Hepatocyte (in vitro differentiated cells): ENCODE measurements around the gene WDR46. TPM values are rescaled to one million over a fixed set of nuclear protein-coding genes. Genes with fewer than 3 reads are reported as not detected.

Source experiments
- DNase-seq: peaks from one replicate; pipeline ENCODE4 v3.0.0-alpha.2; 2016; ENCODE audit warnings: low spot score
- H2AFZ ChIP-seq: fragments of 200-600 bp; sonication (generic); 2 replicates; pipeline ENCODE4 v1.6.0; 2016; ENCODE audit warnings: antibody characterized with exemption, mild to moderate bottlenecking
- H3K27ac ChIP-seq: fragments of 200-600 bp; sonication (generic); 2 replicates; pipeline ENCODE4 v1.5.1; 2016; ENCODE audit warnings: mild to moderate bottlenecking
- H3K27me3 ChIP-seq: fragments of 200-600 bp; sonication (generic); 2 replicates; pipeline ENCODE4 v1.6.1; 2016
- H3K36me3 ChIP-seq: fragments of 200-600 bp; sonication (generic); replicated peaks from 2 replicates; pipeline ENCODE4 v1.5.1; 2016; ENCODE audit warnings: low read depth; ENCODE audit not compliant: insufficient read depth
- H3K4me1 ChIP-seq: fragments of 200-600 bp; sonication (generic); 2 replicates; pipeline ENCODE4 v1.5.1; 2016; ENCODE audit warnings: mild to moderate bottlenecking, moderate library complexity; ENCODE audit not compliant: insufficient read depth
- H3K4me2 ChIP-seq: fragments of 200-600 bp; sonication (generic); 2 replicates; pipeline ENCODE4 v1.6.0; 2016
- H3K4me3 ChIP-seq: fragments of 200-600 bp; sonication (generic); 2 replicates; pipeline ENCODE4 v1.5.1; 2016; ENCODE audit warnings: mild to moderate bottlenecking
- H3K79me2 ChIP-seq: fragments of 200-600 bp; sonication (generic); 2 replicates; pipeline ENCODE4 v1.6.0; 2017; ENCODE audit warnings: mild to moderate bottlenecking
- H3K9me2 ChIP-seq: fragments of 200-600 bp; sonication (generic); replicated peaks from 2 replicates; pipeline ENCODE4 v1.6.0; 2017; ENCODE audit warnings: mild to moderate bottlenecking; ENCODE audit not compliant: insufficient read depth
- H3K9me3 ChIP-seq: fragments of 200-600 bp; sonication (generic); 2 replicates; pipeline ENCODE4 v1.5.1; 2016; ENCODE audit warnings: low read depth, mild to moderate bottlenecking
- H4K20me1 ChIP-seq: fragments of 200-600 bp; sonication (generic); 2 replicates; pipeline ENCODE4 v1.6.0; 2016; ENCODE audit warnings: mild to moderate bottlenecking; ENCODE audit not compliant: insufficient read depth, poor library complexity, severe bottlenecking
- EZH2 ChIP-seq: fragments of 200-600 bp; sonication (generic); IDR thresholded peaks from 2 replicates; pipeline ENCODE4 v1.6.1; 2016; ENCODE audit warnings: antibody characterized with exemption, mild to moderate bottlenecking, borderline replicate concordance
- EZH2phosphoT487 ChIP-seq: fragments of 200-600 bp; sonication (generic); IDR thresholded peaks from one replicate; pipeline ENCODE4 v1.6.1; 2018; ENCODE audit warnings: antibody characterized with exemption, mild to moderate bottlenecking, low read depth, moderate library complexity; ENCODE audit not compliant: unreplicated experiment, severe bottlenecking
- WGBS: methylation state at CpG from one replicate; pipeline ENCODE4 v1.1.6; 2016; ENCODE audit warnings: low lambda C conversion rate; ENCODE audit errors: missing lambda C conversion rate; 5-methylcytosine and 5-hydroxymethylcytosine counted together
- polyA plus RNA-seq: library from polyadenylated mRNA; unstranded; fragments of >200 nt; fragmentation: Nextera tagmentation; extraction: Ambion mirVana; gene quantifications from 2 replicates; pipeline ENCODE4 v1.2.1, GENCODE V29; 2016
- total RNA-seq: library from RNA; depleted of rRNA; stranded (reverse); fragments of >200 nt; gene quantifications from 2 replicates; pipeline ENCODE4 v1.2.3, GENCODE V29; 2014
- TF ChIP-seq, protein P1 (sequence below): fragments of 200-600 bp; sonication (generic); IDR thresholded peaks from 2 replicates; pipeline ENCODE4 v1.5.1; 2016; ENCODE audit warnings: antibody characterized with exemption, mild to moderate bottlenecking; ENCODE audit not compliant: poor library complexity

Gene WDR46
- total and polyA plus RNA-seq, 2 experiments from 2014 or later: 51.1 to 84.2 TPM

DNA sequence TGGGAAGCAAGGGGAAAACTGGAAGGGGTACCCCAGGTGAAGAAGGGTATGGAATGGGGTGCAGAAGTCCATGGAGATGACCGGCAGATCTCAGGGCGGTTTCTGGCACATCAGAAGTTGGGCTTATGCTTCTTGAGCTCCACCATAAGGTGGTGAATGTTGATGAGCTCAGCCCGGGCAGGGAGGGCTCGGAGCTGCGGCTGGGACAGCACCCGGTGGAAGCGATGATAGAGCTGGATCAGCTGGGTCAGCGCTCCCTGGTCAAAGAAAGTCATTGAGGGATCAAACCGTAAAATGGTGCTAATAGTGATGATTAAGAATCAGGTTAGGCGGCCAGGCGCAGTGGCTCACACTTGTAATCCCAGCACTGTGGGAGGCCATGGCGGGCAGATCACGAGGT is 38.3 kb downstream of the WDR46 start:
- Histone ChIP-seq H3K4me3 (no peak overlapping the region), H3K27ac (no peak overlapping the region), H3K79me2 (no peaks in the 10 kb centered on the region), H3K9me2 (no peaks in the 10 kb centered on the region), H3K9me3 (no peaks in the 10 kb centered on the region), H2AFZ (no peak overlapping the region), H3K4me2 (no peak overlapping the region), H3K36me3 (no peaks in the 10 kb centered on the region), H4K20me1 (no peaks in the 10 kb centered on the region), H3K4me1 (peaks cover 5% of the 10 kb centered on the region), H3K27me3 (no peaks in the 10 kb centered on the region)
- WGBS: 97% methylated on average over 13 of the region's 13 CpGs
- TF ChIP-seq, protein P1, sequence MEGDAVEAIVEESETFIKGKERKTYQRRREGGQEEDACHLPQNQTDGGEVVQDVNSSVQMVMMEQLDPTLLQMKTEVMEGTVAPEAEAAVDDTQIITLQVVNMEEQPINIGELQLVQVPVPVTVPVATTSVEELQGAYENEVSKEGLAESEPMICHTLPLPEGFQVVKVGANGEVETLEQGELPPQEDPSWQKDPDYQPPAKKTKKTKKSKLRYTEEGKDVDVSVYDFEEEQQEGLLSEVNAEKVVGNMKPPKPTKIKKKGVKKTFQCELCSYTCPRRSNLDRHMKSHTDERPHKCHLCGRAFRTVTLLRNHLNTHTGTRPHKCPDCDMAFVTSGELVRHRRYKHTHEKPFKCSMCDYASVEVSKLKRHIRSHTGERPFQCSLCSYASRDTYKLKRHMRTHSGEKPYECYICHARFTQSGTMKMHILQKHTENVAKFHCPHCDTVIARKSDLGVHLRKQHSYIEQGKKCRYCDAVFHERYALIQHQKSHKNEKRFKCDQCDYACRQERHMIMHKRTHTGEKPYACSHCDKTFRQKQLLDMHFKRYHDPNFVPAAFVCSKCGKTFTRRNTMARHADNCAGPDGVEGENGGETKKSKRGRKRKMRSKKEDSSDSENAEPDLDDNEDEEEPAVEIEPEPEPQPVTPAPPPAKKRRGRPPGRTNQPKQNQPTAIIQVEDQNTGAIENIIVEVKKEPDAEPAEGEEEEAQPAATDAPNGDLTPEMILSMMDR: no peak
- TF ChIP-seq EZH2: no peak
- no peak for TF ChIP-seq EZH2phosphoT487
- no peak for DNase-seq

DNA sequence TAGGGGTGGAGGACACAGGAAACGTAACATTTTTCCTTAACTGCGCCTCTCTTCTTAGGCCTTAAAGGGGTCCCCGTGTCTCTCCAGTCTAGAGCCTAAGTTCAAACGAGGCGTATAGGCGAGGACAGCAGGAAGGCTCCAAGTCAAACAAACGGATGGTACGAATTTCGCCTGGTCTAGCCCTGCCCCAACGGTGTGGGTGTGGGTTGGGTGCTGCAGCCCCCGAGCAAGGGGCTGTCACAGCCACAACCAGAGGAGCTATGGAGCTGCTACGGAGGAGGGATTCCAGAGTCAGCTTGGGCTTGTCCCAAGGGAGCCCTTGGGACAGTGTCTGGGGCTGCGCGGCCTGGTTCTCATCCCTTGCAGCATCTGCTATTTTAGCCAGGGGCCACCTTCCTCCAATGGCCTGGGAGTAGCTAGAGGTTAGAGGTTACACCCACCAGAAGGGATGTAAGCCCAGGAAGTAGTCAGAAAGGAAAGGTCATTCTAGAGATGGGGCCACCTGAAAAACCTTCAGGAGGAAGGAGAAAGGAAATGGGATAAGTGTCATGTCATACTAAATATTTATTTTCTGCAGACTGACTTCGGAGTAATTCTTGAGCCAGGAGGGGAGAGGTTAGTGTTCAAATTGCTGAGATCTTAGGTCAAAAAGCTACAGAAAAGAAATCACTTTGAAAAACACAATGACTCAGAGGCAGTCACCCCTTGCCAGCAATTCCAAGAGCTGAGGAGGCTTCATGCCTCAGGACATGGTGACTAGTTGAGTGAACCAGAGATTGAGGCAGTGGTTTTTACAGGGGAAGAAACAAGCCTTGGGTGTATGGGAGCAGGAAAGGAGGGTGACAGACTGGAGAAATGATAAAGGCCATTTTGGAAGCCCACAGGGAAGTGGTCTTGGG is 39.1 kb downstream of the WDR46 start:
- Histone ChIP-seq H2AFZ (peak overlapping the region; percentile 60), H3K27me3 (no peaks in the 10 kb centered on the region), H3K36me3 (no peaks in the 10 kb centered on the region), H3K4me3 (peak overlapping the region; percentile 47), H3K79me2 (no peaks in the 10 kb centered on the region), H3K9me3 (no peaks in the 10 kb centered on the region), H4K20me1 (no peaks in the 10 kb centered on the region), H3K4me2 (peak overlapping the region; percentile 86), H3K27ac (peak overlapping the region; percentile 85), H3K9me2 (no peaks in the 10 kb centered on the region), H3K4me1 (peaks cover 5% of the 10 kb centered on the region)
- 30% methylated on average over 15 of the region's 15 CpGs for WGBS
- TF ChIP-seq EZH2phosphoT487 (no peak), EZH2 (no peak)
- TF ChIP-seq, protein P1: no peak
- no peak for DNase-seq

DNA sequence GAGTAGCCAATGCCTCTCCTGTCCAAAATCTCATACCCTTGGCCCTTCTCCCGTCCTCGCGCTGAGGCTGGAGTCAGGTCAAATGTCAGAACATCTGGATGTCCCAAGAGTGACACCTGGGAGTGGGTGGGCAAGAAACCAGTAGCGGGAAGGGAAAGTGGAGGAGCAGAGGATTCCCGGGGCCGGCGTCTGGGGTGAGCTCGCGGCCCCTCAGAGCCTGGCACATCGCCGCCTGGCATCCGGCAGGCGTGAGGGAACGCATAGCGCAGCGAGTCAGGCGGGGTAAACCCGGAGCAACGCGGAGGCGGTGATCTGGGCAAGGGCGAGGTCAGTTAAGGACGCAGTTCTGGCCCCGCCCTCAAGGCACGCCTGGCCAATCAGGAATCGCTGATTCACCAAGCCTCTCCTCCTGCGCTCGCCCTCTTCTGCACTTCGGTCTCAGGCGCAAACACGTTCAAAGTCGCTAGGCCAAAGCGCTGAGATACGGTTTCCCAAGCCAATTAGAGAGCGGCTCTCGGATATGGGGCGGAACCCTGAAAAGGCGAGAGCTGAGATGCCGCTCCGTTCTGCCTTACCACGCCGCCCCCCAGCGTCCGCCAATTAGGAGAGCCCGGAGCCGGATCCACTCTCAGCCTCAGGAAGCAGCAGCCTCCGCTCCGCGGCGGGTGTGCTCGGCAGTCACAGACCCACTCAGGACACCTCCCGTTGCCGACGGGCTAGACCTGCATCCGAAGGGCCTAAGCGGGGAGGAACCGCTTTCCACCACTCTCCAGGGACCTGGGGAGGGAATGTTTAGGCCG is 39.9 kb downstream of the WDR46 start:
- no peaks in the 10 kb centered on the region for H3K27me3 ChIP-seq

More for the DNA sequence above, 39.9 kb downstream of the WDR46 start:
- WGBS: under 1% methylated on average over 58 of the region's 58 CpGs
- Histone ChIP-seq H2AFZ (peak overlapping the region; percentile 60), H3K4me3 (peak overlapping the region; percentile 47), H3K36me3 (no peaks in the 10 kb centered on the region), H3K79me2 (no peaks in the 10 kb centered on the region), H3K27ac (peak overlapping the region; percentile 85), H3K9me2 (no peaks in the 10 kb centered on the region), H3K4me2 (peak overlapping the region; percentile 86), H4K20me1 (no peaks in the 10 kb centered on the region), H3K4me1 (peaks cover 5% of the 10 kb centered on the region), H3K9me3 (no peaks in the 10 kb centered on the region)
- DNase-seq: peak; percentile 97
- TF ChIP-seq, protein P1: no peak
- TF ChIP-seq EZH2 (no peak), EZH2phosphoT487 (no peak)
